SU-DHL-6 (cell line): ENCODE data around the gene CHP1.

Experiments used
- H2AFZ ChIP-seq: fragments of 200-600 bp; sonication (generic); 2 replicates; pipeline ENCODE4 v1.6.1; 2014; ENCODE audit warnings: low read depth, mild to moderate bottlenecking, moderate library complexity, mixed read lengths, antibody characterized with exemption, low read length; ENCODE audit not compliant: severe bottlenecking
- H3F3A ChIP-seq: fragments of 200-600 bp; shearing (Covaris generic); 2 replicates; pipeline ENCODE4 v1.6.0; 2016; ENCODE audit warnings: antibody characterized with exemption, mild to moderate bottlenecking; ENCODE audit not compliant: insufficient read depth
- H3K27ac ChIP-seq: fragments of 200-600 bp; sonication (generic); 2 replicates; pipeline ENCODE4 v1.5.1; 2016; ENCODE audit warnings: low read depth, mild to moderate bottlenecking, low read length, moderate library complexity, mixed read lengths
- H3K27me3 ChIP-seq: fragments of 200-600 bp; sonication (generic), shearing (Covaris generic); 2 replicates; pipeline ENCODE4 v1.6.0; 2014; ENCODE audit warnings: mild to moderate bottlenecking, low read length
- H3K36me3 ChIP-seq: fragments of 200-600 bp; sonication (generic); 2 replicates; pipeline ENCODE4 v1.6.1; 2014; ENCODE audit warnings: mild to moderate bottlenecking, low read length, mixed read lengths
- H3K4me2 ChIP-seq: fragments of 300-600, 200-600 bp; shearing (Covaris generic), sonication (generic); 2 replicates; pipeline ENCODE4 v1.6.0; 2014; ENCODE audit warnings: low read length, low read depth, mild to moderate bottlenecking; ENCODE audit not compliant: poor library complexity, severe bottlenecking
- H3K4me3 ChIP-seq: fragments of 200-600 bp; sonication (generic); 2 replicates; pipeline ENCODE4 v1.5.1; 2014; ENCODE audit warnings: antibody characterized with exemption, low read length, mild to moderate bottlenecking, mixed read lengths; ENCODE audit not compliant: insufficient read depth, poor library complexity, severe bottlenecking
- H3K79me2 ChIP-seq: fragments of 200-600 bp; sonication (generic); 2 replicates; pipeline ENCODE4 v1.6.1; 2014; ENCODE audit warnings: mild to moderate bottlenecking, low read length, moderate library complexity; ENCODE audit not compliant: insufficient read depth
- H3K9ac ChIP-seq: fragments of 200-600 bp; sonication (generic); 2 replicates; pipeline ENCODE4 v1.7.0; 2014; ENCODE audit warnings: mild to moderate bottlenecking, low read length
- H3K9me2 ChIP-seq: fragments of 200-600 bp; sonication (generic); replicated peaks from 2 replicates; pipeline ENCODE4 v1.6.1; 2014; ENCODE audit warnings: low read length; ENCODE audit not compliant: insufficient read depth
- H3K9me3 ChIP-seq: fragments of 200-600 bp; sonication (generic); 2 replicates; pipeline ENCODE4 v1.6.1; 2014; ENCODE audit warnings: low read length, mixed read lengths; ENCODE audit not compliant: insufficient read depth
- H4K20me1 ChIP-seq: fragments of 200-600 bp; sonication (generic); 2 replicates; pipeline ENCODE4 v1.6.1; 2014; ENCODE audit warnings: low read depth, mild to moderate bottlenecking, antibody characterized with exemption, low read length, moderate library complexity, mixed read lengths
- CTCF ChIP-seq: fragments of 200-600 bp; sonication (generic); IDR thresholded peaks from one replicate; pipeline ENCODE4 v1.5.1; 2017; ENCODE audit warnings: antibody characterized with exemption, mild to moderate bottlenecking, low read length, moderate library complexity; ENCODE audit not compliant: insufficient read depth, poor library complexity, severe bottlenecking
- EZH2phosphoT487 ChIP-seq: fragments of 200-600 bp; sonication (generic), shearing (Covaris generic); conservative IDR thresholded peaks from 2 replicates; pipeline ENCODE4 v1.6.1; 2018; ENCODE audit warnings: mild to moderate bottlenecking, antibody characterized with exemption, low read length, moderate library complexity, mixed read lengths

CHP1 gene

GRCh38 chr15:41263891-41264351 lies 32.9 kb downstream of the CHP1 start:
- no peak overlapping the region for H3K4me2 ChIP-seq
- no peak overlapping the region for H3K4me3 ChIP-seq

GRCh38 chr15:41269887-41270286 lies 38.8 kb downstream of the CHP1 start:
- no peak overlapping the region for H3K4me3 ChIP-seq
- no peaks in the 10 kb centered on the region for H3K36me3 ChIP-seq
- TF ChIP-seq EZH2phosphoT487 (no peak), CTCF (no peak)
- no peaks in the 10 kb centered on the region for H3K9me2 ChIP-seq
- no peaks in the 10 kb centered on the region for H3K27me3 ChIP-seq
- H3K9ac ChIP-seq = no peak overlapping the region
- H3K79me2 ChIP-seq = no peaks in the 10 kb centered on the region
- no peaks in the 10 kb centered on the region for H4K20me1 ChIP-seq
- no peak overlapping the region for H2AFZ ChIP-seq
- no peak overlapping the region for H3K4me2 ChIP-seq
- no peak overlapping the region for H3K27ac ChIP-seq
- H3K9me3 ChIP-seq = no peaks in the 10 kb centered on the region
- no peaks in the 10 kb centered on the region for H3F3A ChIP-seq

More at GRCh38 chr15:41263891-41264351, 32.9 kb downstream of the CHP1 start:
- H3K27ac ChIP-seq = no peak overlapping the region
- no peaks in the 10 kb centered on the region for H4K20me1 ChIP-seq
- TF ChIP-seq EZH2phosphoT487 (no peak), CTCF (no peak)
- H3K9ac ChIP-seq = no peak overlapping the region
- no peaks in the 10 kb centered on the region for H3K9me3 ChIP-seq
- H3K9me2 ChIP-seq = no peaks in the 10 kb centered on the region
- no peaks in the 10 kb centered on the region for H3K79me2 ChIP-seq
- no peaks in the 10 kb centered on the region for H3K27me3 ChIP-seq
- no peaks in the 10 kb centered on the region; the same call in 1 of the 2 replicates for H3K36me3 ChIP-seq
- H2AFZ ChIP-seq = no peak overlapping the region
- no peaks in the 10 kb centered on the region for H3F3A ChIP-seq

GRCh38 chr15:41276831-41277230 lies 45.8 kb downstream of the CHP1 start:
- H3K9ac ChIP-seq = no peak overlapping the region
- H3K27me3 ChIP-seq = no peaks in the 10 kb centered on the region
- H3K4me3 ChIP-seq = no peak overlapping the region
- H3K9me2 ChIP-seq = no peaks in the 10 kb centered on the region
- H3K36me3 ChIP-seq = no peaks in the 10 kb centered on the region
- no peaks in the 10 kb centered on the region for H3K9me3 ChIP-seq
- H3F3A ChIP-seq = peaks cover 4% of the 10 kb centered on the region; the same call in 1 of the 2 replicates
- H2AFZ ChIP-seq = no peak overlapping the region
- no peak overlapping the region for H3K27ac ChIP-seq
- no peaks in the 10 kb centered on the region for H4K20me1 ChIP-seq
- TF ChIP-seq EZH2phosphoT487 (no peak), CTCF (no peak)
- no peaks in the 10 kb centered on the region for H3K79me2 ChIP-seq
- no peak overlapping the region for H3K4me2 ChIP-seq
